ENCODE data around the gene SPG7.

Gene SPG7

GRCh38 chr16:89571636-89572035 is 63.4 kb downstream of the SPG7 start:
- TF ChIP-seq CTCF (IDR thresholded peaks at IDR 0.05; ENCODE audit: borderline replicate concordance, insufficient read depth, low read depth, low read length): no peak
- H3K4me3 ChIP-seq (ENCODE audit: low read depth, low read length): no peak overlapping the region

- no peak overlapping the region for H3K4me3 ChIP-seq (ENCODE audit: low read depth, low read length)
- TF ChIP-seq CTCF (IDR thresholded peaks at IDR 0.05; ENCODE audit: borderline replicate concordance, insufficient read depth, low read depth, low read length): no peak
Measured at GRCh38 chr16:89572073-89572484, 63.9 kb downstream of the SPG7 start.

- no peak for TF ChIP-seq CTCF (IDR thresholded peaks at IDR 0.05; ENCODE audit: borderline replicate concordance, insufficient read depth, low read depth, low read length)
- no peak overlapping the region for H3K4me3 ChIP-seq (ENCODE audit: low read depth, low read length)
Measured at GRCh38 chr16:89572485-89573205, 64.4 kb downstream of the SPG7 start.

- H3K4me3 ChIP-seq (ENCODE audit: low read depth, low read length): peak overlapping the region; percentile 65
- TF ChIP-seq CTCF (IDR thresholded peaks at IDR 0.05; ENCODE audit: borderline replicate concordance, insufficient read depth, low read depth, low read length): no peak
Measured at GRCh38 chr16:89573826-89574680, 65.8 kb downstream of the SPG7 start.

GRCh38 chr16:89574681-89575246 is 66.6 kb downstream of the SPG7 start:
- peak; percentile 91 for TF ChIP-seq CTCF (IDR thresholded peaks at IDR 0.05; ENCODE audit: borderline replicate concordance, insufficient read depth, low read depth, low read length)
- H3K4me3 ChIP-seq (ENCODE audit: low read depth, low read length): peak overlapping the region; percentile 65

- no peak for TF ChIP-seq CTCF (IDR thresholded peaks at IDR 0.05; ENCODE audit: borderline replicate concordance, insufficient read depth, low read depth, low read length)
- H3K4me3 ChIP-seq (ENCODE audit: low read depth, low read length): peak within 1 kb of the TSS; percentile 65
Measured at GRCh38 chr16:89575247-89576152, 67.3 kb downstream of the SPG7 start, which contains the start of gene CPNE7. CPNE7 (plus strand) TSS chr16:89575758; CDS start chr16:89575898, 140 bp downstream.
